ENCODE results near the gene CTDSP2. TPM values are rescaled to one million over a fixed set of nuclear protein-coding genes. Genes with fewer than 3 reads are reported as not detected.
A peak's percentile ranks its signal among the peaks of the same experiment; 100 is the strongest.

The CTDSP2 gene
- total RNA-seq, 1 donor: 64.8 TPM

DNA sequence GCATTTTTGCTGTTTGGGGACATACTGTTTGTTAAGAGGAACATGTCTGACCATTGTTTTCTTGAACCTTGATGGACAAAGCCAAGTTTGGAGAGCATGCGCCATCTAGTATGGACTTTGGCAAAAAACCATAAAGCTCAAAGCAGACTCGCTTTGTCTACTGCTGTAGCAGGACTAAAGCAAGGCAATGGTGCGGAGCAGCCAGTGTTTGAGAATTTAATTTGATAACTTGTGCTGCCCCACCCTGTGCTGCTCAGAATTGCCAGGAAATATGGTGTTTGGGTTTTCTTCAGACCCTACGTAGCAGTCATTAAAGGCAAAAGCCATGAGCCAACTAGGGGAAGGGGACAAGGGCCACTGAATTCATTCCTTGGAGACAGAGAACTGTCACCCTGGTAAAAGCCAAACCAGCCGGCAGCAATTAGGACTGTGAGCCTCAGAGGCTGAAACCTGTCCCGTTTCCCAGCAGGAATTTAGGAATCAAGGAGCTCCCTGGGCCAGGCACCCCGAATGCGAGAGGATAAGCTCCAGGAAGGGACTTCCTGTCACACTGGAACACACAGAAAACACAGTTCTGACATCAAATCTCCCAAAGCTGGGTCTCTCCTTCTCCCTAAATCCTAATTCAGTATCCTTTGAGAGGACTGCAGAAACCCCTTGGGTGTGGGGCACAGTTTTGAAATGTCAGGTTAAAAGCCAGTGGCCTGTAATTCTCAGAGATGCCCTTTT is 29.1 kb downstream of the CTDSP2 start:
- H3K4me3 ChIP-seq (ENCODE audit: low read depth, low read length): no peak overlapping the region
- no peak for DNase-seq (ENCODE audit: low read depth)
- TF ChIP-seq, protein P1, sequence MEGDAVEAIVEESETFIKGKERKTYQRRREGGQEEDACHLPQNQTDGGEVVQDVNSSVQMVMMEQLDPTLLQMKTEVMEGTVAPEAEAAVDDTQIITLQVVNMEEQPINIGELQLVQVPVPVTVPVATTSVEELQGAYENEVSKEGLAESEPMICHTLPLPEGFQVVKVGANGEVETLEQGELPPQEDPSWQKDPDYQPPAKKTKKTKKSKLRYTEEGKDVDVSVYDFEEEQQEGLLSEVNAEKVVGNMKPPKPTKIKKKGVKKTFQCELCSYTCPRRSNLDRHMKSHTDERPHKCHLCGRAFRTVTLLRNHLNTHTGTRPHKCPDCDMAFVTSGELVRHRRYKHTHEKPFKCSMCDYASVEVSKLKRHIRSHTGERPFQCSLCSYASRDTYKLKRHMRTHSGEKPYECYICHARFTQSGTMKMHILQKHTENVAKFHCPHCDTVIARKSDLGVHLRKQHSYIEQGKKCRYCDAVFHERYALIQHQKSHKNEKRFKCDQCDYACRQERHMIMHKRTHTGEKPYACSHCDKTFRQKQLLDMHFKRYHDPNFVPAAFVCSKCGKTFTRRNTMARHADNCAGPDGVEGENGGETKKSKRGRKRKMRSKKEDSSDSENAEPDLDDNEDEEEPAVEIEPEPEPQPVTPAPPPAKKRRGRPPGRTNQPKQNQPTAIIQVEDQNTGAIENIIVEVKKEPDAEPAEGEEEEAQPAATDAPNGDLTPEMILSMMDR (IDR thresholded peaks at IDR 0.05; ENCODE audit: insufficient read depth, low read depth, low read length): no peak

DNA sequence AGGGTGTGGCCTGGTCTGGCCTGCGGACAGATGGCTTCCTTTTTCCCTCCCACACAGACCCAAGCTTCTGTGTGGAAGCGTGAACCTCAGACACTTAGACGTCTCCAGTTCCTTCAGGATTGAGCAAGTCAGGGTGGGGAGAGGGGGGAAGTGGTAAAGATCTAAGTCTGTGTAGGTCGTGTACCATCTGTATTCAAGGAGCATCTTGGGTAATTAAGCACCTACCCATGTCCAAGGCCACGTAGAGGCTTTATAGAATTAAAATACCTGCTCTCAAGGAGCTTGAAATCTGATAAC is 29.7 kb downstream of the CTDSP2 start:
- H3K4me3 ChIP-seq (ENCODE audit: low read depth, low read length): no peak overlapping the region
- TF ChIP-seq, protein P1 (IDR thresholded peaks at IDR 0.05; ENCODE audit: insufficient read depth, low read depth, low read length): no peak
- DNase-seq (ENCODE audit: low read depth): peak; percentile 79

DNA sequence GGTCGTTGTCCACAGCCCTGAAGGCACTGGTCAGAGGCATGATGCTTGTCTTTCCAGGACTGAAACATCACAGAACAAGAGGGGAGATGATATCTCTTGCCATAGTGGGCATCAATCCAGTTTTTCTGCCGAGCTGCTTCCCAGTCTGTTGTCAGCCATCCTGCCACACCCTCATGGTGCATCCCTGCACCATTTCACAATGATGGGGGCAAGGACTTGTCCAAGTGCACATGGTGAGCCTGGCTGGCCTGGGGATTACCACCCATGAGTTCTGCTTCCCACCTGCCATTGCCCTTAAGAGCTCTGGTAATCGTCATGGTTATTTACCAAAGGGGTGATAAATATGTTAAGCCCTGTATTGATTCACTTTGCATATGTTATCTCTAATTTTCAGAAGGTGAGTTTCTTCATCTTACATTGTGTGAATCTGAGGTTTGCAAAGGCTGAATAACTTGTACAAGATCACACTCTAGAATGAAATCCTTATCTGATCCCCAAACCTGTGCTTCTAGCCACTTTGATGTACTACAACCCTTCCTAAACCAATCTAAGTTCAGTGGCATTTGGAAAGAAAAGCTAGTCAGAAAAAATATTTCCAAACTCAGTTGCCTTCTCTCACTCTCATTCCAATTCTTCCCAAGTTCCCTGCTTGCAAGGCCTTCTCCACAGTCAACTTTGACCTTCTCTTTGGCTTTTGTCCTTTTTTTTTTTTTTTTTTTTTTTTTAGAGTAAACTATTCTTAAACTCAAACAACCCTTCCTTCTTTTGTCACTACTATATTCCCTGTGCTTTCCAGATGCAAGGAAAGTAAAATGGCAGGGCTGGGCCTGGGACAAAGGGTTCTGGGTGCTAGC is 30.3 kb downstream of the CTDSP2 start:
- TF ChIP-seq, protein P1 (IDR thresholded peaks at IDR 0.05; ENCODE audit: insufficient read depth, low read depth, low read length): no peak
- H3K4me3 ChIP-seq (ENCODE audit: low read depth, low read length): no peak overlapping the region
- no peak for DNase-seq (ENCODE audit: low read depth)

DNA sequence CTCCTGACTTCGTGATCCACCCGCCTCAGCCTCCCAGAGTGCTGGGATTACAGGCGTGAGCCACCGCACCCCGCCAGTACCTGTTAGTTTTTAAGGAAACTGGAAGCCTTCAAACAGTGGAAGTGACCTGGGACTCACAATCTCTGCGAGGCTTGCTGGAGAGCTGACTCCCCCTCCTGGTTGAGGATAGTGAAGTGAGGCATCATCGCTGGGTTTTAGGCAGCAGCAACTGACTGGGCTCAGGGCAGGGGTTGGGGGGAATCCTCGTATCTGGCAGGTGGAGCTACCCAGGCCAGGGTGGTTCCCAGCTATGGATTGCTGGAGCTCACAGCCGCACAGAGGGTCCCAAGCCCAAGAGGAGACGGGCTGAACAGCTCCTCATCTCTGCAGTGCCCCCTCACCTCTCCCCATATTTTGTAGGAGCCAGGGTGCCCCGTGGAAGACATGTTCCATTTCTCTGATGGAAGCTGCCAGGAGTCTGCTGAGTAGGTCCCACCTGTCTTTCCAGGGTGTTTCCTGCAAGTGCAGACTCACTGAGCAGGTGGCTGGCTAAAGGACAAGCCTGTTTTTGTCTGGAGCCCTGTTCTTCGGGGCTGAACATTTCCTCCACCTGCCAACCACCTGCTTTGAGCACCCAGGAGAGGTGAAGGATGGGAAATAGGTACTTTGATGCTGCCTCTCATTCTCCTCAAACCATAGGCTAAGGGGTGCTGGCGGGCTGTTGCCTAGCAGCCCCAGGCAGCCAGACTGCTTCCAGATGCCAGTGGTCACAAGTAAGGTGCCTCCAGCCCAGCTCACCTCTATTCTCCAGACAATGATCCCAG is 31.1 kb downstream of the CTDSP2 start:
- DNase-seq (ENCODE audit: low read depth): no peak
- no peak overlapping the region for H3K4me3 ChIP-seq (ENCODE audit: low read depth, low read length)
- TF ChIP-seq, protein P1 (IDR thresholded peaks at IDR 0.05; ENCODE audit: insufficient read depth, low read depth, low read length): no peak

DNA sequence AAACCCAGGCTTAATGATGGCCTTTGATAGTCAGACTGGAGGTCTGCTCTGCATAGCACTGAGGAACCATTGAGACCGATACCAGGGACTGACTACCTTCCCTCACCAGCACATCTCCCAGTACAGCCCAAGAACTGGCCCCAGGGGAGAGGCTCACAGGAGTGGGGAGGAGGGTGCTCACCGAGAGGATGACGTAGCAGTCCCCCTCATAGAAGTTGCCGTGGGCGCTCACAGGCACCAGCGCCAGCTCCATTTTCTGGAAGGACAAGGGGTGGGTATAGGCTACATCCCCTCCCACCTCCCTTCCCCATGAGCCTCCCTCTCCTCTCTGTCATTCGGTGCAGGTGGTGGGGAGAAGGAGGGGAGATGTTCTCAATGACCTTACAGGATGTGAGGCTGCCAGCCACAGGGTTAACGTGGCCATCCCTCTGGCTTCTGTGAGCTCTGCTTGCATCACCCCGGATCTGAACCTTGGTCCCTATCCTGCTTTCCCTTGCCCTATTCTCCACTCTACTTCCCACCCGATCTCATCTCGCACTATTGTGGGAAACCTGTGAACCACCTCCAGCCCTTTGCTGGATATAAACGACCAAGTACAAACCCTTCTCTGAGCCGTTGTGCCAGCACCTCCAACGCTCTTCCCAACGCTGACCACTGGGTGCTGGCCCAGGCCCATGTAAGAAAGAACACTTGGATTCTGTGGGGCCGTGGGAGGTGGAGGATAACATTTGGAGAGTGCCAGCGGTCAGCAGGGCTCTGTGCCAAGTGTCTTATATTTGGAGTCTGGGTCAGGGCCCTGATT is 32.4 kb downstream of the CTDSP2 start:
- TF ChIP-seq, protein P1 (IDR thresholded peaks at IDR 0.05; ENCODE audit: insufficient read depth, low read depth, low read length): peak; percentile 27
- peak; percentile 66 for DNase-seq (ENCODE audit: low read depth)
- H3K4me3 ChIP-seq (ENCODE audit: low read depth, low read length): no peak overlapping the region

Data from fibroblast of villous mesenchyme (primary cell).